Spleen (tissue), 7 donors: ENCODE results near the gene TPRX1.

ENCODE experiments used
- POLR2AphosphoS5 ChIP-seq, 3 donors: sonication (generic); formaldehyde crosslinking; IDR thresholded peaks; one replicate each; pipeline ENCODE4 v1.5.1; 2017; ENCODE audit warnings: antibody characterized with exemption in 3 of 3
- TF ChIP-seq, protein P1 (sequence below), 11 experiments: fragments of 200-600 bp in 7 of 11; fragments of 450-650 bp in 4 of 11; sonication (generic) in 4 of 11; IDR thresholded peaks in 8 of 11; conservative IDR thresholded peaks in 3 of 11; 1 replicate in 7 of 11; 2 replicates in 4 of 11; pipeline versions ENCODE4 v1.4.0 to v1.8.0; 2016 to 2021; ENCODE audit warnings: antibody characterized with exemption in 11 of 11, inconsistent platforms in 4 of 11, mild to moderate bottlenecking in 1 of 11
- donor health status: DM: no; HTN: no; CAD: no; lungs with moderate emphysema.
- donor health status: DM: no; HTN: no; CAD: no.
- donor health status: DM: no; HTN: no; CAD: no.

DNA sequence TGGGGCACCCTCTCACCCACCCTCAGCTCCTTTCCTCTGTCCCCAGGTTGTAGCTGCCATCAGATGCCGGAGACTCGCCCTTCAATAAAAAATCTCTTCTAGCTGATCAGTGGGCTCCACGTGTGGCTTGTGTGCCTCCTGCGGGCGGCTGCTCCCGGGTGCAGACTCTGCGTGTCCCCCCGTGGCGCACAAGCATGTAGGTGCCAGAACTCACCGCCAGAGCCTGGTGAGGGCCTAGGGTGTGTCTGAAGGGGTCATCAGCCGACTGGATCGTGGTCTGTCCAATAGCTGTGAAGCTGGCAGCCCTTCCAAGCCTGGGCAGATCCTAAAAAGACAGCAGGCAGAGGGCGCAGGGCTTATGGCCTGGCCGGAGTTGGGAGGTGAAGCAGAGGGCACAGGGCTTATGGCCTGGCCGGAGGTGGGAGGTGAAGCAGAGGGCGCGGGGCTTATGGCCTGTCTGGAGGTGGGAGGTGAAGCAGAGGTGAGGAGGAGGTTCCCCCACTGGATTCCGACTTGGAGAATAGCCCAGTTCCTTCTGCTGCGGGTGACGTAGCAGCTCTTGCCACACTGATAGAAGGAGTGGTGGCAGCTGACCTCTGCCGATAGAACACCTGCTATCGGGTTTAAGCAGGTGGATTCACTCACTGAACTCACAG, 47.3 kb downstream of the TPRX1 start:
- peak in 1 of 3 donors; percentile 48 for TF ChIP-seq POLR2AphosphoS5 (IDR thresholded peaks at IDR 0.05)
- TF ChIP-seq, protein P1, sequence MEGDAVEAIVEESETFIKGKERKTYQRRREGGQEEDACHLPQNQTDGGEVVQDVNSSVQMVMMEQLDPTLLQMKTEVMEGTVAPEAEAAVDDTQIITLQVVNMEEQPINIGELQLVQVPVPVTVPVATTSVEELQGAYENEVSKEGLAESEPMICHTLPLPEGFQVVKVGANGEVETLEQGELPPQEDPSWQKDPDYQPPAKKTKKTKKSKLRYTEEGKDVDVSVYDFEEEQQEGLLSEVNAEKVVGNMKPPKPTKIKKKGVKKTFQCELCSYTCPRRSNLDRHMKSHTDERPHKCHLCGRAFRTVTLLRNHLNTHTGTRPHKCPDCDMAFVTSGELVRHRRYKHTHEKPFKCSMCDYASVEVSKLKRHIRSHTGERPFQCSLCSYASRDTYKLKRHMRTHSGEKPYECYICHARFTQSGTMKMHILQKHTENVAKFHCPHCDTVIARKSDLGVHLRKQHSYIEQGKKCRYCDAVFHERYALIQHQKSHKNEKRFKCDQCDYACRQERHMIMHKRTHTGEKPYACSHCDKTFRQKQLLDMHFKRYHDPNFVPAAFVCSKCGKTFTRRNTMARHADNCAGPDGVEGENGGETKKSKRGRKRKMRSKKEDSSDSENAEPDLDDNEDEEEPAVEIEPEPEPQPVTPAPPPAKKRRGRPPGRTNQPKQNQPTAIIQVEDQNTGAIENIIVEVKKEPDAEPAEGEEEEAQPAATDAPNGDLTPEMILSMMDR (IDR thresholded peaks at IDR 0.05 in 8 of 11, conservative IDR thresholded peaks at IDR 0.05 in 3 of 11), result no peak
